ENCODE measurements around the gene PDZD7. TPM values are rescaled to one million over a fixed set of nuclear protein-coding genes. Genes with fewer than 3 reads are reported as not detected.

PDZD7 gene
- total and polyA plus RNA-seq, 2 of the 8 experiments (the other 6 are each of a cell fraction or from before 2014, with no cell fraction given): 0.88 to 1.6 TPM

GRCh38 chr10:100978121-100978900, 52.6 kb downstream of the PDZD7 start (continued):
- TF ChIP-seq NANOG (IDR thresholded peaks at IDR 0.05; ENCODE audit: insufficient read depth, low read depth, low read length, poor library complexity, severe bottlenecking) (no peak), POLR2AphosphoS5 (IDR thresholded peaks at IDR 0.05; ENCODE audit: low read depth, low read length) (no peak), KDM4A (IDR thresholded peaks at IDR 0.05; ENCODE audit: low read depth, low read length, severe bottlenecking) (no peak), MAX (IDR thresholded peaks at IDR 0.05) (no peak), HDAC6 (IDR thresholded peaks at IDR 0.05; ENCODE audit: low read depth, low read length) (no peak), TBP (IDR thresholded peaks at IDR 0.05; ENCODE audit: low read depth, low read length) (no peak), TAF1 (IDR thresholded peaks at IDR 0.05; ENCODE audit: low read depth, low read length) (no peak)

Measured in H1 (cell line).